IPS-11a (cell line): ENCODE results near the gene SREBF1.

Experiments used
- H3K4me3 ChIP-seq: one replicate; pipeline ENCODE4 v1.5.1; 2013; ENCODE audit warnings: low read depth, low read length, control low read depth

Gene SREBF1

GRCh38 chr17:17766077-17766743 is 70.6 kb downstream of the SREBF1 start:
- no peak overlapping the region for H3K4me3 ChIP-seq

- no peak overlapping the region for H3K4me3 ChIP-seq
These were observed 71.3 kb downstream of the SREBF1 start for GRCh38 chr17:17765359-17766076.

GRCh38 chr17:17763734-17764133 is 73.1 kb downstream of the SREBF1 start:
- no peak overlapping the region for H3K4me3 ChIP-seq

GRCh38 chr17:17763136-17763535 is 73.7 kb downstream of the SREBF1 start:
- no peak overlapping the region for H3K4me3 ChIP-seq

GRCh38 chr17:17762744-17763105 is 74.1 kb downstream of the SREBF1 start:
- no peak overlapping the region for H3K4me3 ChIP-seq
